ENCODE data around the gene COPS2. TPM values are rescaled to one million over a fixed set of nuclear protein-coding genes. Genes with fewer than 3 reads are reported as not detected.

COPS2 gene
- total RNA-seq, 4 donors from 2014 or later, result 37.2 to 59.5 (median 47.0) TPM

- Histone ChIP-seq H3K27me3 (no peaks in the 10 kb centered on the region), H3K9me3 (no peaks in the 10 kb centered on the region), H3K27ac (no peak overlapping the region), H3K36me3 (no peaks in the 10 kb centered on the region), H3K4me1 (no peaks in the 10 kb centered on the region), H3K4me3 (no peak overlapping the region)
- TF ChIP-seq POLR2A (IDR thresholded peaks at IDR 0.05), result no peak
- TF ChIP-seq, protein P1, sequence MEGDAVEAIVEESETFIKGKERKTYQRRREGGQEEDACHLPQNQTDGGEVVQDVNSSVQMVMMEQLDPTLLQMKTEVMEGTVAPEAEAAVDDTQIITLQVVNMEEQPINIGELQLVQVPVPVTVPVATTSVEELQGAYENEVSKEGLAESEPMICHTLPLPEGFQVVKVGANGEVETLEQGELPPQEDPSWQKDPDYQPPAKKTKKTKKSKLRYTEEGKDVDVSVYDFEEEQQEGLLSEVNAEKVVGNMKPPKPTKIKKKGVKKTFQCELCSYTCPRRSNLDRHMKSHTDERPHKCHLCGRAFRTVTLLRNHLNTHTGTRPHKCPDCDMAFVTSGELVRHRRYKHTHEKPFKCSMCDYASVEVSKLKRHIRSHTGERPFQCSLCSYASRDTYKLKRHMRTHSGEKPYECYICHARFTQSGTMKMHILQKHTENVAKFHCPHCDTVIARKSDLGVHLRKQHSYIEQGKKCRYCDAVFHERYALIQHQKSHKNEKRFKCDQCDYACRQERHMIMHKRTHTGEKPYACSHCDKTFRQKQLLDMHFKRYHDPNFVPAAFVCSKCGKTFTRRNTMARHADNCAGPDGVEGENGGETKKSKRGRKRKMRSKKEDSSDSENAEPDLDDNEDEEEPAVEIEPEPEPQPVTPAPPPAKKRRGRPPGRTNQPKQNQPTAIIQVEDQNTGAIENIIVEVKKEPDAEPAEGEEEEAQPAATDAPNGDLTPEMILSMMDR (IDR thresholded peaks at IDR 0.05), result no peak
- intact Hi-C loops (cut with DNase I), result no loop called here
- DNase-seq, result no peak
- WGBS, 2 donors, result 75 to 86% methylated on average over 4 of the region's 4 CpGs
Observed at GRCh38 chr15:49088996-49089395, 66.4 kb downstream of the COPS2 start.

- intact Hi-C loops (cut with DNase I), result no loop called here
- WGBS, 2 donors, result 55 to 59% methylated on average over 5 of the region's 5 CpGs
- DNase-seq, result no peak
- Histone ChIP-seq H3K27ac (no peak overlapping the region), H3K4me1 (no peaks in the 10 kb centered on the region), H3K36me3 (no peaks in the 10 kb centered on the region), H3K4me3 (no peak overlapping the region), H3K27me3 (no peaks in the 10 kb centered on the region), H3K9me3 (no peaks in the 10 kb centered on the region)
- no peak for TF ChIP-seq POLR2A (IDR thresholded peaks at IDR 0.05)
Observed at GRCh38 chr15:49085696-49086459, 69.5 kb downstream of the COPS2 start.

- H3K27me3 ChIP-seq, result no peaks in the 10 kb centered on the region
- intact Hi-C loops (cut with DNase I), result no loop called here
- TF ChIP-seq, protein P1 (IDR thresholded peaks at IDR 0.05), result no peak
- no peak for TF ChIP-seq POLR2A (IDR thresholded peaks at IDR 0.05)
- DNase-seq, result no peak
- H3K4me1 ChIP-seq, result no peaks in the 10 kb centered on the region
- 89 to 94% methylated on average over 3 of the region's 3 CpGs for WGBS, 2 donors
- H3K27ac ChIP-seq, result no peak overlapping the region
- H3K9me3 ChIP-seq, result no peaks in the 10 kb centered on the region
- H3K36me3 ChIP-seq, result no peaks in the 10 kb centered on the region
- H3K4me3 ChIP-seq, result no peak overlapping the region
Observed at GRCh38 chr15:49084285-49084570, 71.2 kb downstream of the COPS2 start.

DNA sequence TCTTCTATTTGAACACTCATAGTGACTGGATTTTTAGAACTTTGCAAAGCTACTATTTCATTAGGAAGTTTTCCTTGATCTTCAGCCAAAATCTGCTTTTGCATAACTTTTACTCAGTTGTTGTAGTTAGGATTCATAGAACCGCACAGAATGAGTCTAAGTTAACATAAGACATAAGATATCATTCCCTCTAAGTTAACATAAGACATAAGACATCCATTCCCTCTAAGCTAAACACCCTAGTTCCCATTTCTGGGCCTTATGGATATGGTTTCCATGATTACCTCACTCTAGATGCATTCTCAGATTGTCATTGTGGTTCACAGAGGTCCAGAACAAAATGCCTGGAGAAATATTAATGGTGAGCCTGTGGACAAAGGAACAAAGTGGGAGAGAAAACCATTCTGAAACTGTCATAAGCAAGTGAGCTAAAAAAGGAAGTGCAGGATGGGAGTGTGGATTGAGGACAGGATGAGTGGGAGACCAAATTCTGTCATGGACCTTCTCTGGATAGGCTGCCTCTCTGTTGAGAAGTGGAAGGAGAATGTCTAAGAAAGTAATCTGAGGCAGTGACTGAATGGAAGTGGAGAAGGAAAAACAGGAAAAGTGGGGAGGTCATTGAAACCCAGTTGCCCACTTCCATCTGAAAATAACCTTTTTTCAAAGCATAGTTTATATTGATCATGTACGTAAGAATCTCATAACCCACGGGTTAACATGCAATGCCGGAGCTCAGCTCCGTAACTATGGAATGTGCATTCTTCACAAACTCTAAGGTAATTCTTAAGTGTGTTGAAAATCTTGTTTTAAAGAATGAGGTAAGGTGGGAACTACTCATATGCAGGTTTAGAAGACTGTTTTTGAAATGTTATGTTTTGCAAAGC lies 71.8 kb downstream of the COPS2 start:
- Histone ChIP-seq H3K4me1 (no peaks in the 10 kb centered on the region), H3K36me3 (no peaks in the 10 kb centered on the region), H3K27ac (no peak overlapping the region), H3K27me3 (no peaks in the 10 kb centered on the region), H3K9me3 (no peaks in the 10 kb centered on the region), H3K4me3 (no peak overlapping the region)
- 95% methylated on average over 5 of the region's 5 CpGs for WGBS, 2 donors
- no peak for DNase-seq
- TF ChIP-seq, protein P1 (IDR thresholded peaks at IDR 0.05), result no peak
- TF ChIP-seq POLR2A (IDR thresholded peaks at IDR 0.05), result no peak
- intact Hi-C loops (cut with DNase I), result no loop called here

DNA sequence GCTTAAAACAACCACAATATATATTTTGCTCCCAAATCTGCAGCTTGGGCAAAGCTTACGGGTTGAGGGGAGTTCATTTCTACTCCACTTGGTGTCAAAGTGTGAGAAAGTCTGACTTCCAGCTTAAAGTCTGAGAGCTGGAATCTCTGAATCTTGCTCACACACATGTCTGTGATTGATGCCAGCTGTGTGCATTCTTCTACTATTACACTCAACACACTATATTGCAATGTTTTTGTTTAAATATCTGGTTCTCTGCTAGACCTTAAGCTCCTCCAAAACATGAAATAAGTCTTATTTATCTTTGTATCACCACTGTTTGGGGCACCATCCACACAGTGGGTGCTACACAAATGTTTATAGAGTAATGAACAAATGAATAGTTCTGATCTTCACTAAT lies 72.4 kb downstream of the COPS2 start:
- H3K4me1 ChIP-seq, result no peaks in the 10 kb centered on the region
- no peak overlapping the region for H3K27ac ChIP-seq
- DNase-seq, result no peak
- TF ChIP-seq, protein P1 (IDR thresholded peaks at IDR 0.05), result no peak
- TF ChIP-seq POLR2A (IDR thresholded peaks at IDR 0.05), result no peak
- no peaks in the 10 kb centered on the region for H3K9me3 ChIP-seq
- no peak overlapping the region for H3K4me3 ChIP-seq
- 85 to 86% methylated on average over 1 of the region's 1 CpG for WGBS, 2 donors
- no peaks in the 10 kb centered on the region for H3K36me3 ChIP-seq
- H3K27me3 ChIP-seq, result no peaks in the 10 kb centered on the region
- intact Hi-C loops (cut with DNase I), result no loop called here

All from esophagus squamous epithelium (tissue), 5 donors.